CD4-positive, alpha-beta T cell treated with Interleukin-10 for 1 hour (primary cell): ENCODE measurements around the gene NCOA6.
"Not testable (repeated sequence)": the region's sequence is repeated elsewhere in the genome, so short reads cannot be mapped to it uniquely, and the experiment has no call there.

Experiments
- DNase-seq: peaks from one replicate; pipeline ENCODE4 v3.0.0-alpha.2; 2020

The NCOA6 gene

DNA sequence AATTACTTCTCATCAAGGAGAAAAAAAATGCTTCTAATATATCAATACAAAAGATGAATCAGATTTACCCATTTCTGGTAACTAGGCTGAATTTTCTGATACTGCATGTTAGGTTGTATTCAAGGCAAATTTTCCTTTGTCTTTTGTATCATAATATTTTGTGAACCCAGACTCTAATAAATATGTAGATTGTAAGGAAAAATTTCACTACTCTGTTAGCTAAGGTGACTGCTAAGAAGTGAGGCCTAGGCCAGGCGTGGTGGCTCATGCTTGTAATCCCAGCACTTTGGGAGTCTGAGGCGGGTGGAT lies 108.6 kb downstream of the NCOA6 start:
- DNase-seq = no peak

DNA sequence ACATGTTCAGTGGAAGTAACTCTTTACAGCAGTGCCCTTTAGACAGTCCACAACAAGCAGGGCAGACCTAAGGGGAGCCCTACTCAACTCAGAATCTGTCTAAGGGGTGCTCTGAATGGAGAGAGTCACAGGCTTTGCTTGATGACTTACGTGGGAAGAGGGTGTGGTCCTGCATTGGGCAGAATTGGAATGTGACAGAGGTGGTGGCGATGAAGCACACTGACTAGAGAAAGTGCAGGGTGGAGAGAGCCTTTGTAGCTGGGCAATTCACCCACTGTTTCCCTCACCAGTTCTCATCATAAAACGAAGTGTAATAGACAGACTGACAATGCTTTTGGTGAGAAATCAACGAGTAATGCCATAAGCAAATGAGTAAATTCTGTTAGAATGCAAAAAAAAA lies 110.1 kb downstream of the NCOA6 start:
- no peak for DNase-seq

DNA sequence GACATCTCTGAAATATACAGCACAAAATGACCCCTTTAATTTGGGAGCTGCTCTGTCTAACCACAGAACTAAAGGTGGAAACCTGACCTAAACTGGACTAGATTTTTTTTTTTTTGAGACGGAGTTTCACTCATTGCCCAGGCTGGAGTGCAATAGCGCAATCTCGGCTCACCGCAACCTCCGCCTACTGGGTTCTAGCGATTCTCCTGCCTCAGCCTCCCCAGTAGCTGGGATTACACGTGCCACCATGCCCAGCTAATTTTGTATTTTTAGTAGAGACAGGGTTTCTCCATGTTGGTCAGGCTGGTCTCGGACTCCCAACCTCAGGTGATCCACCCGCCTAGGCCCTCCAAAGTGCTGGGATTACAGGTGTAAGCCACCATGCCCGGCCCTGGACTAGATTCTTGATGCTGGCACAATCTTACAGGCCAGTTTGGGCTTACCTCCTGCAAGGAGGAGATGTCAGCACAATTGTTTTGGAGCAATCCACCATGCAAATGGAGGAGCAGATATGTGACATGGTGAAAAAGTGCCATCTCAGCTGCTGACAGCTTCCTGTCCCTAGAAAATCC lies 111.4 kb downstream of the NCOA6 start:
- not testable (repeated sequence) for DNase-seq

DNA sequence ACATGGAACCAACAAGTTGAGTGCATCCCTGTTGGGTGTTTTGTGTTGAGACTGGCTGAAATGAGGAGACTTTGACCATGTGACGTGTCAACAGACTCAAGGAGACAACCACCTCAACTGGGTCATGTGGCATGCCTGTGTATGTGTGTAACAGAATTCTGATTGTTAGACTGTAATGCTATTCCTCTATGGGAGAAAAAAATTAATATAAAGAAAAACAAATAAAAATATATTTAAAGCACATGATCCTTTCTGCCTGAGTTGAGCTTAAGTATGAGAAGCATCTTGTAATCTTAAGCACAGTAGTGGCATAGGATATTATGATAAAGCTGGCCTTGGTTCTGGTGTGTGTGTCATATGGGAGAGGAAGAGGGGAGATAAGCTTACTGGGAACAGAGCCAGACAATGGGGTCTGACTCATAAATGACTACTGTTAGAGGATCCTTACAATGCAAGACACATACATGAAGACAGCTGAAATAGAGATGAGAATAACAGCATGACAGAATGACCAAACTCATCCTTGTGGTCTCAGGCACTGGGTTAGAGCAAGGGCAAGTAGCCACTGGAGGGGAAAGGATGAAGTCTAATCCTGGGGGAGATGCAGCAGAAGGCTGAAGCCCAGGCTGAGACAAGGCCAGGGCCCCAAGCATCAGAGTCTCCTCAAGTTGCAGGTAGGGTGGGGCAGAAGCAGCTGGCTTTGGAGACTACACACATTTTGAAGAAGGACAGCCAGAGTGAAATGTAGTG lies 112.1 kb downstream of the NCOA6 start:
- no peak for DNase-seq

DNA sequence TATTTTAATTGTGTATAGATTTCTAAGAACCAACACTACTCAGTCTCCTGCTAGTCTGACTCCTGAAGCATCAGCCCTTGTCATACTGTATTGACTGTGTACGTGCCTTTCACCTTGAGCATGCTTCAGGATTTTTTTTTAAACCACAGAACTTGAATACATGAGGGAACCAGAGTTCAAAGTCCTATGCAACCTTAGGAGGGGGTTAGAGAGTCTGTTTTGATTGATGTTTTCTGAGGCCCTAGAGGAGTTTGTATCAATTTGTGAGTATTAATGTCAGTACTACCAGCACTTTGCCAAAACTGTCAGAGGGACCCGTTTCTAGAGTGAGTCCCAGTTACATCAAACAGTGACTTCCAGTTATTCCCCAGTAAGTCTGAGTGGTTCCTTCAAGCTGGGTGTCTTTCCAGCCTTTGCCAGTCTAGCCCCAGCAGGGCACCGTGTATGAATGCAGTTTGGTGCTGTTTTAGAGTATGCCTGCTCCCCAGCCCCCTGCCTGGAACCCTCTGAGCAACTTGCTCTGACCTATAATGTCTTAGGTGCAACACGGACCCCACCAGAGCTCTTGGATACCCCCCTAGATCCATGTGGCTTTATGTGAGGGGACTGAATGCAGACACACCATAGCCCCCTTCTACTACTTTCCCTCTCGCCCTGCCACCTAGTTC lies 112.8 kb downstream of the NCOA6 start:
- no peak for DNase-seq

DNA sequence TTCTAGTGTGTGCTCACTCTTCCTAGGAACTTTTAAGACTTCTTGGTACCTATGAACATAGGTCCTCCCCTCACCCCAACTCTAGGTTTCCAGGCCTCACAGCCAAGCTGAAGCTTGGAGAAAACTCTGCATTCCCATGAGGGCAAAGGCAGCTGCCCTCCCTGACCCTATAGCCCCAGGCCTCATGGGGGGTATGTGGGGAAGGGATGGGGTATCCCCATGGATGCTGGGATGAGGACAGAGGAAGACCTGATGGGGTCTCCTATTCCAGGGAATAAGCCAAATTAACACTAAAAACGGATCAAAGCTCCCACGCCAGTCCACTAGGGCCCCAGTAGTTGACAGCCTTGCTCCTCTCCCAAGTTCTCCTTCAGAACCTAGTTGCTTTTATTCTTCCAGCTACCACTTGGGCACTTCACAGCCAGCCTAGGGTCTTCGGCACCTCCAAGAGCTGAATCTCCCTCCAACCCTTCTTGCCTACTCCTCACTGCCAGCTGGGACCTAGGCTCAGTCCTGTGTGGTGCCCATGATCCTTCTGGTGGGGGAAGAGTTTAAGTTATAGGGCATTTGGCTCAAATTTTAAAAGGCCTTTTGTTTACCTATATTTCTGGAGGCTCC lies 113.5 kb downstream of the NCOA6 start:
- no peak for DNase-seq

DNA sequence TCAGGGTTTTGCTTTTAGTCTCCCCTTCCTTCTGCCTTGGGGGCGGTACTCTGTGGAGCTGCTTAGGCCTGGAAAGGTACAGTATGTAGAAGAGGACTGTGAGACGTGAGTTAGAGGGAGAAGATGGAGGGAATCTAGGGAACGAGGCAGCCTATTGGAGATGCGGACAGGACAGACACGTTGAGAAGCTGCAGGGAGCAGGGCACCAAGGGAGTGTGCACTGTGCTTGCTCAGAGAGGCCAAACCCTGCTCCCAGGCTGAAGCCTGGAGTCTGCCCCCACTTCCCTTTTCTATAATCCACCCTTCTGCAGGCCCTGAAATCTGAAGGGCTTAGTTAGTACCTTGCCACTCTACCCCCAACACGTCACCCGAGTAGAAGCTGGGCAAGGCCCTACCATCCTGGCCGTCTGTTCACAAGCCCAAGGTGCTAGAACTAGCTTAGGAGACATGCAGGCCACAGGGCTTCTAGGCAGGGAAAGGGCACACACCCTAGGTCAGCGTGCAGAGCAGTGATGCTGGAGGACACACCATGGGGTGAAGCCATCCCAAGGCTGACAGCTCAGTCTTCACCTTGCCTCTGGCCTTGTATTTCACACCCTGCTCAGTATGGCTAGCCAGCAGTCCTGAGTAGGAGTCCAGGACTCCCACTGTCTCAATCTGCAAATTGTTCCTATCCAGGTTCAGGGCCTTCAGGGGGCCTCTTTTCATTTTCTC lies 114.4 kb downstream of the NCOA6 start:
- DNase-seq = peak; percentile 8

DNA sequence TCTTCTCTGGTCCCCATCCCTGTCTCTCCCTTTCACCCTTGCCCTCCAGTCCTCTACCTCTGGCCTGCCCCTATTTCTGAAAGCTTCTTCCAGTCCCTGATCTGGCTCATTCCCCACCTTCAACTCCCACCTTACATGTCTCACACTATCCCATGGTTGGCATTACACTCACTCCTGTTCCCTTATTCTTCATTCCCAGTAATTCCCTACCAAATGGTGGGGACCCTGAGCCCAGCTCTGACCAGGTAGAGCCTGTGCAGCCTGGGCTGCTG lies 114.9 kb downstream of the NCOA6 start:
- no peak for DNase-seq

DNA sequence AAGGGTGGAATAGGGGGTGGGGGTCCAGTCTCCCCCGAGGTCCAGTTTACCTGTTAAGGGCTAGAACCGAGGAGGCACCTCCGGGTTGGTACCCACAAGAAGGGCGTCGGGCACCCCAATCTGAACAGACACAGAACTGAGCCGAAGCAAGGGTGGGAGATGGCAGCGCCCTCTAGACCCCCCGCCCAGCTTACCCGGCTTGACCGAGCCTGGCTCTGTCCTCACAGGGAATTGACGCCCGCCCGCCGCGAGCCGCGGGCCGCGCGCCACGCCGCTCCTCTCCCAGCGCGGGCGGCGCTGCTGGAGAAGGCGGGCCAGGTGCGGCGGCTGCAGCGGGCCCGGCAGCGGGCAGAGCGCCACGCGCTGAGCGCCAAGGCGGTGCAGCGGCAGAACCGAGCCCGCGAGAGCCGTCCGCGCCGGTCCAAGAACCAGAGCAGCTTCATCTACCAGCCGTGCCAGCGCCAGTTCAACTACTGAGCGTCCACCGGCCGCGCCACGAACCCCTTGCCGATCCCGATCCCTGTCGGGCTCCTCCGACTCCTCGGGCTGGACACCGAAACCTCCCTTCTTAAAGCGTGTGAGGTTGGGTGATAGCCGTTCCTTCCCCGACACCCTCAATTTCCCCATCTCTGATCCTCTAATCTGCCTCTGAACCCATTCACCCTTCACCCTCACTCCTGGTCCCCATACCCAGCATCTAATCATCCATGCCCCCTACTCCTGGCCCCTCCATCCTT lies 115.5 kb downstream of the NCOA6 start:
- DNase-seq = no peak

DNA sequence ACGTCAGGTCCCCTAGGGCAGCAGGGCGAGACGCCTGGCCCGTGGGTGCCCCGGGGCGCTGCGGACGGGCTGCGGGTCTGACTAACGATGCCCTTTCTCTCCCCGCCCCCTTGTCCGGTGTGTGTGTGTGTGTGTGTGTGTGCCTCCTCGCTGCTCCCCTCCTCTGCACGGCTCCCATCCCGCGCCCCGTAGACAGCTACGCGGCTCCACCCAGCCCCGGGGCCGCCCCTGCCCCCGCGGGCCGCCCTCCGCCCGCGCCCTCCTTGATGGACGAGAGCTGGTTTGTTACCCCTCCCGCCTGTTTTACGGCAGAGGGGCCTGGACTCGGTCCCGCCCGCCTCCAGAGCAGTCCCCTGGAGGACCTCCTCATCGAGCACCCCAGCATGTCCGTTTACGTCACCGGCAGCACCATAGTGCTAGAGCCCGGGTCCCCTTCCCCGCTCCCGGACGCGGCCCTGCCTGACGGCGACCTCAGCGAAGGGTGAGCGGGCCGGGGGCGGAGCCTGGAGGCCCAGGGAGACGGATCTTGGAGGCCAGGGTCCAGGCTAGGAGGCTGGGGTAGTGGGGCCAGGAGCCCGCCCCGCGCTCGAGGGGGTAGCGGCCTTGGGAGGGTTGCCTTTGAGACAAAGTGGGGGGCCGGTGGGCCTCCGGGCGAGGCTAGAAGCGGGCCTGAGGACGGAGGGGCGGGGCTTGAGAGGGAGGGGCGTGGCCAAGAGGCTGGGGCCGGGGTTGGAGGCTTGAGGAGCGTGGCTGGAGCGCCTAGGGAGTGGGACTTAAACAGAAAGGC lies 116.2 kb downstream of the NCOA6 start:
- DNase-seq = peak; percentile 86

DNA sequence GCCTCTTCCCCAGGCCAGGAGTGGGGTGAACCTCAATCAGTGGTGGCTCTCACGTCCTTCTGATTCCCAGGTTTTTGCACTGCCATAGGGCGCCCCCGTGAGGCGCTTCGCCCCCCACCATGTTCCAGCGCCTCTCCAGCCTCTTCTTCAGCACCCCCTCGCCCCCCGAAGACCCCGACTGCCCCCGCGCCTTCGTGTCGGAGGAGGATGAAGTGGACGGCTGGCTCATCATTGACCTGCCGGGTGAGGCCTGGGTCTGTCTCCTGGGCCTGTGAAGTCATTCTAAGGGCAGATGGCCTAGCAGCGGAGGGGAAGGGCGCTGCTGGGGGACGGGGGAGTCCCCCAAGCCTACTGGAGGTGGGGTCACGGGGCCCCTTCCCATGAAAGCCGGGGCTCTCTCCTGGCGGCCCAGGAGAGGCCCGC lies 116.8 kb downstream of the NCOA6 start:
- DNase-seq = peak; percentile 64

DNA sequence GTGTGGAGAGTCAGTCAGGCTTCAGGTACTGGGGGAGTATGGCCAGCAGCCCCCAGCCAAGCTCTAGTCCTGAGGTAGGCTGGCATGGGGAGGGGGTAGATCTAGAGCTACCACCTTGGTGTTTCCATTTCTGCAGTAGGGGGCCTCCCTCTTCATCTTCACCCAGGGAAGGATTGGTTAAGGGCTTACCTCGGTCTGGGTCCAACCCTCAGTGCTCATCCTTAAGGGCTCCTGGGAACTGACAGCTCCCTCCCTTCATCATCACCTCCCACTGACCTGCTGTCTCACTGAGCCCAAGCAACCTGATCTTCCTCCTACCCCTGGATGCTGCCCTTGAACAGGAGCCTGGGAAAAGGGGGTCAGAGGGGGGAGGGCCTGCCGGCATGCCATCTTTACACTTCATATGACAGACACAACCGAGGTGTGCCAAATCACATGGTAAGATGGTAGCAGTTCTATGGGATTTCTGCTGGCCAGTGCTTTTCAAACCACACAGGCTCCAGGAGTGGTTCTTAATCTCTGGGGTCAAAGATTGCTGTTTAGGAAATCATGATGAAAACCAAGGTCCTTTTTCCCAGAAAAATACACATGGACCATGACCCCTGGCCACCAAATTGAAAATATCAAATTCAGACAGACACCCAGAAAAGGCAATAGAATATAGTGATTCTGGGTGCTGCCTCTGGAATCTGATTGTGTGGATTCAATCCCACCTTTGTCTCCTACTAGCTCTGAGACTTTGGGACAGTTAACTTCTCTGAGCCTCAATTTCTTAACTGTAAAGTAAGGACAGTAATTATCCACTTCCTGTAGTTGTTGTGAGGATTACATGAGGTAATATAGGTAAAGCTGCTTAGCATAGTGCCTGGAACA lies 118.3 kb downstream of the NCOA6 start:
- DNase-seq = no peak

DNA sequence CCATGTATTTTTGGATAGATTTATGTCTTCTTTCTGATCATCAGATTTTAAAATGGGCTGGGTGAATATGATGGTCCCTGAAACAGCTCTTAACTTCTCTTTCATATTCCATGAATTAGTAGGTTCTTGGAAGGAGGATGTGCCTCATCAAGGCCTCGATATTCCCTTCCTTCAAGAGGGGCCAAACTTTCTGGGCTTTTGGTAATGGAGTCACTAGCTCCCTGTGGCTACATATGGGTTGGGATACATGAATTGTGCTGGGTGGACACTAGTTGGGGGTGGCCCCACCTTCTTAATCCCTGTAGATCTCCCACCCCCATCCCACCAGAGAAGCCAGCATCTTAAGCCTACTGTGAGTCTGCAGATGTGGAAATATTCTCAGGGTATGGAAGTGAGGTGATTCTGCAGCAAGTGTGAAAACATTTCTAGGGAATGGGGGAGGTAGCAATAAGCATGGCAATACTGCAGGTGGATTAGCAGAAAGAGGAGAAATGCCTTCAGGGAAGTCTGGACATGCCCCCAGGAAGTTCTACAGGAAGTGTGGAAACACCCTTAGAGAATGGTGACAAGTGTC lies 119.1 kb downstream of the NCOA6 start:
- DNase-seq = no peak

DNA sequence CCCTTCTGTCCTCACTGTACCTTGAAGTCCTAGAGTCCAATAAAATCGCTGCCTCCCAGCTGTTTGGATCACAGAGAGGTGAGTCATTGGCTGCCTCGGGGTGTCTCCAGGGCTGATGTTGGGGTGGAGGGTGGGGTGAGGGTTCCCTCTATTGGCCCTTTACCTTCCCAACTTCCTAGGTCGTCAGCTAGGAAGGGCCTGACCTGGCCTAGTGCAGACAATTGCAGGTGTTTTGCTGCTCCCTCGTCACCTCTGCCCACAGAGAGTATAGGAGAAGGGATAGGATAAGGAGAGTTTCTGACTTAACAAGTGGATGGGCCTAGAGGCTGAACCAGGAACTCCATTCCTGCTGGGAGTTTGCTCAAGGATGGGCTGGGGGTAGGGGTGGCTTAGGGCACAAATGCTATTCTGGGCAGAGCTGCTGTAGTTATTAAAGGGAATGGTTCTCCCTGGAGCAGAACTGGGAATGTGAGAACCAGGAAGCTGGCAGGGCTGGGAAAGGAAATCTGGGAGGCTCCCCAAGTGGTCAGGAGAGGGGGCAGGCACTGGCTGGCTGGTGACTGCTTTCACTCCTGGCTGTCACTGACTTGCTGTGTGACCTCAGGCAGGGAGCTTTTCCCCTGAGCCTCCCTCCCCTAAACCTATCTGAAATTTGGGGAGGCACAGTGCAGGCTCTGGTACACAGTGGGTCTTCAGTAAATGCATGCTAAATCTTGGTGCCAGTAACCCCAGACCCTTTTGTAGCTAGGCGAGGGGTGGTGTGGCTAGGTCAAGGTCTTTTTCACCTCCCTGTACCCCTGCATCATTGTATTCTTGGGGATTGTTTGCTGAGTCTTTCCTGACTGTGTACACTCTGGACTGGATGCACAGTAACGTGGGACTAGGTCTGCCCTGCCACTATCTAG lies 119.8 kb downstream of the NCOA6 start:
- DNase-seq = no peak

DNA sequence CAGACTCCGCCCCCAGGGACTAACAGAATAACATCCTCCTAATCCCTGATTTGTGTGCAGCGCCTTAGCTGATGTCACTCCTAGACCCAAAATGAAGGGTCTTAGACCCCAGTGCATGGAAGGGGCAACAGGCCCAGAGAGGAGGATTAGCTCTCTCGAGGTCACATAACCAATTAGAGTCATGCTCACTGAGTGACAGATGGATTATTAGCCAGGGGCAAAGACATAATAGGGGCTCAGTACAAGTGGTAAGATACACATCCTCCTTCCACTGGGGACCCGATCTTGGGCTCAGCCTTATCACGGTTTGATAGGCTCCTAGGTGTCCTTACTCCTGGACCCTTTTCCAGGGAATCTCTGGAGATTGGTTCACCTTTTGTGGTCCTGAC lies 120.4 kb downstream of the NCOA6 start:
- DNase-seq = no peak

DNA sequence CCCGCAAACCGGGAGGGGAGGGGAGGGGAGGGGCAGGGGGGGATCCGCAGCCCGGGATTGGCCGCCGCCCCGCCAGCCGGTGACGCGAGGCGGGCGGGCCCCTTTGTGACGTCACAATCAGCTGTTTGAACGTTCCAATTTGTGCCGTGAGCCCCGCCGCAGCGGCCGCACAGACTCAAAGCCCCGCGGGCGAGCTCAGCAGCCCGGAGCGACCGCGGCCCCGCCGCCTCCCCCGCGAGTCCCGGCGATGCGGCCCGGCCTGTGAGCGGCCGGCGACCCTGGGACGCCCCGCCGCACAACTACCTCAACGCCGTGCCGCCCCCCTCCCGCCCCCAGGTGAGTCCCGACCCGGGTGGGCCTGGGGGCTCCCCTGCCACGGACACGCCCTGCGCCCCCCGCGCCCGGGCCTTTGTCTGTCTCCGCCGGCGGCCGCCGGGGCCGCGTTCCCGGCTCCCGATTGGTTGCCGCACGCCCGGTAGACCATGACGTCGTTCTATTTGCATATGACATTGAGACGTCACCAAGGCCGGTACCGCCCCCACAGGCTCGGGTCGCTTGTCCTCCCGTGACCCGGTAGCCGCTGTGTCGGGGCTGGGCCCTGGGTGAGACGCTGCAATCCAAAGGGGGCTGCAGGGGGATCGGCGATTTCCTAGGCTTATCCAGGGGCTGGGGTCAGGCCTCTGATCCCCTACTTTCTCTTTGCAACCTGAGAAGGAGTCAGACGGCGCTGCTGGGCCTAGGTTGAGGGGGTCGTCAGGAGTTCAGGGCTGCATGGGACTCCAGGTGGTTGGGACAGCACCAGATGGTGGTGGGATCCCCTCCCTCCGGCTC lies 121.1 kb downstream of the NCOA6 start, which contains the start of gene TP53INP2:
Gene TP53INP2 (plus strand): TSS at position 168 of the 831 bp plus-strand sequence. CDS start 4,396 bp downstream, outside the sequence.
- DNase-seq = peak; percentile 93

DNA sequence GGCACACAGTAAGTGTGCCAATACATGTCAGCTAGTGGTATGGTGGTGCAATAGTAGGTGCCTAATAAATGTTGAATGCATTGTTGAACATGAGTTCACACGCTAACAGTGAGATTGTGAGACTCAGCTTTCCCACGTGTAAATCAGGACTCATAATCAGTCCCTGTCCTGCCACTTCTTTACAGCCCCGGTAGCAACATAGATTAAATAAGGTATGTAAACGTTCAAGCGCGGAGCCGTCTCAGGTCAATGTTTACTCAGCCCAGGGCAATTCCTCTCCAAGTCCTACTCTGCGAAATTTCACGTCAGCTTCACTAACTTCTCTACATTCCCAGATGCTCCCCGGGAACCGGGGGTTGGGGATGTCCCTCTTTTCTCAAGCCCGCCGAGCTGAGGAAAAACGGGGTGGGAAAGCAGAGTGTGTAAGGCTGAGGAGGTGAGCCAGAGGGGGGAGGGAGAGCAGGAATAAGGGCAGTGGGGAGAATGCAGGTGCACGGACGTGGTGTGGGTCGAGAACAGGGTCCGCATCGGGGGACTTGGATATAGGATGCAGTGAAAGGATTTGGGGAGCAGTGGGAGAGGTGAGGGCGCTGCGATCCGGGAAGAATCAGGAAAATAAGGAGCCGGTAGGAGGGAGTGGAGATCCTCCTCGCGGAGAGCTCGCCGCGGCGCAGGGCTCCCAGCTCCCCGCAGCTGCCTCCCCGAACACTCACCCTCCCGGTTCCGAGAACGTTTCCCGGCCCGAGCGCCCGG lies 121.9 kb downstream of the NCOA6 start:
- no peak for DNase-seq

DNA sequence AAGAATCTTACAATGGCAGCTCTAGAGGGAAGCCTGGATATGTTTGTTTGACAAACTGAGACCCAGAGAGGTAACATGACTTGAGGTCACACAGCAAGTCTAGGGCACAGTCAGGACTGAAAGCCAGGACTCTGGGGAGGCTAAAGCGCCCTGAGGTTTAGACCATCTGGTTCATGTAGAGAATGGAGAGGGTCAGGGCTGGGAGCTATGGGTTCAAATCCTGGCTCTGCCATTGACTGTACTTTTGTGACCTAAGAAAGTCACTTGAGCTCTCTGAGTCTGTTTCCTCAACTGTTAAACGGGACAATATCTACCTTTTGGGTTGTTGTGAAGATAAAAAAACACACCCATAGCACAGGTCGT lies 122.4 kb downstream of the NCOA6 start:
- DNase-seq = no peak
